K562 (cell line): ENCODE measurements around the gene PTPN7. TPM values are rescaled to one million over a fixed set of nuclear protein-coding genes. Genes with fewer than 3 reads are reported as not detected.
A peak's percentile ranks its signal among the peaks of the same experiment; 100 is the strongest.

Source experiments
- ATAC-seq: fragments of 200-7000 bp; cut with Tn5 transposase; 3 replicates; pipeline ENCODE4 v1.9.1; 2020; ENCODE audit warnings: moderate library complexity
- BruUV-seq: library from RNA; stranded (reverse); fragments of 400-500 nt; replicated peaks from 2 replicates; lab custom pipeline; 2021; lab: Mats Ljungman, UMichigan
- CTCF ChIA-PET: fragments of 300-600 bp; formaldehyde crosslinking; extraction: SDS; loops from one replicate; lab custom pipeline; 2021; ENCODE audit warnings: low intra/inter-chr PET ratio; lab: Yijun Ruan, JAX
- POLR2A ChIA-PET: fragments of 300-600, 350-650 bp; sonication (Branson Sonifier 250); formaldehyde crosslinking; extraction: SDS; loops from one replicate; lab custom pipeline; 2021; ENCODE audit warnings: antibody characterized with exemption, inconsistent platforms; lab: Yijun Ruan, JAX
- DNase-seq, 4 experiments: peaks; one replicate each; pipeline versions ENCODE4 v3.0.0 to v3.0.0-alpha.2; 2011 to 2018; ENCODE audit warnings: low spot score in 3 of 4, mixed read lengths in 3 of 4; ENCODE audit errors: extremely low read depth in 1 of 4
- FAIRE-seq: peaks from 2 replicates; lab custom pipeline; 2011; peaks lifted over from hg19 to GRCh38; lab: Jason Lieb, UNC
- H2AFZ ChIP-seq: 2 replicates; pipeline ENCODE4 v1.6.0; 2011; ENCODE audit warnings: low read depth, low read length, control low read depth, inconsistent platforms
- H3K27ac ChIP-seq: fragments of 200-600 bp; 3 replicates; pipeline ENCODE4 v1.8.0; 2011; ENCODE audit warnings: low read depth, mild to moderate bottlenecking, control low read depth, inconsistent platforms, low read length, moderate library complexity, mixed read lengths; ENCODE audit errors: extremely low read depth
- H3K27me3 ChIP-seq, 2 experiments: fragments of 300-600 bp in 1 of 2; 2 replicates in 1 of 2; 3 replicates in 1 of 2; pipeline versions ENCODE4 v1.6.0 to v1.8.0; 2011; ENCODE audit warnings: inconsistent platforms in 2 of 2, low read length in 2 of 2, mild to moderate bottlenecking in 1 of 2, mixed read lengths in 1 of 2, moderate library complexity in 1 of 2; ENCODE audit not compliant: control insufficient read depth in 2 of 2, insufficient read depth in 2 of 2
- H3K36me3 ChIP-seq: fragments of 300-600 bp; 3 replicates; pipeline ENCODE4 v1.8.0; 2011; ENCODE audit warnings: mild to moderate bottlenecking, low read length, inconsistent platforms; ENCODE audit not compliant: control insufficient read depth, insufficient read depth
- H3K4me1 ChIP-seq, 2 experiments: fragments of 200-600 bp in 1 of 2; replicated peaks in 1 of 2; 2 replicates in 1 of 2; 3 replicates in 1 of 2; pipeline versions ENCODE4 v1.5.1 to v1.8.0; 2011; ENCODE audit warnings: inconsistent platforms in 2 of 2, low read length in 2 of 2, mild to moderate bottlenecking in 1 of 2, mixed read lengths in 1 of 2, moderate library complexity in 1 of 2; ENCODE audit not compliant: control insufficient read depth in 2 of 2, insufficient read depth in 2 of 2
- H3K4me2 ChIP-seq: 2 replicates; pipeline ENCODE4 v1.6.1; 2011; ENCODE audit warnings: low read length, control low read depth, inconsistent platforms, mixed read lengths; ENCODE audit not compliant: insufficient read depth
- H3K4me3 ChIP-seq: fragments of 200-600 bp; sonication (generic), shearing (Covaris generic); 2 replicates; pipeline ENCODE4 v1.5.1; 2016; ENCODE audit warnings: control low read depth, inconsistent platforms
- H3K79me2 ChIP-seq: fragments of 200-600 bp; 3 replicates; pipeline ENCODE4 v1.8.0; 2011; ENCODE audit warnings: low read length, inconsistent platforms; ENCODE audit not compliant: control insufficient read depth, insufficient read depth
- H3K9ac ChIP-seq, 2 experiments: 2 replicates each; pipeline versions ENCODE4 v1.6.0 to v1.6.1; 2011; ENCODE audit warnings: low read depth in 2 of 2, low read length in 2 of 2, control low read depth in 1 of 2, inconsistent platforms in 1 of 2, mild to moderate bottlenecking in 1 of 2, mixed read lengths in 1 of 2; ENCODE audit not compliant: insufficient read depth in 1 of 2
- H3K9me1 ChIP-seq: one replicate; pipeline ENCODE4 v1.6.0; 2011; ENCODE audit warnings: inconsistent platforms, mild to moderate bottlenecking, low read length, moderate library complexity; ENCODE audit not compliant: control insufficient read depth, insufficient read depth
- H3K9me3 ChIP-seq: replicated peaks from 2 replicates; pipeline ENCODE4 v1.5.1; 2011; ENCODE audit warnings: low read depth, low read length, inconsistent platforms; ENCODE audit not compliant: control insufficient read depth, insufficient read depth
- H4K20me1 ChIP-seq: replicated peaks from 2 replicates; pipeline ENCODE4 v1.6.1; 2011; ENCODE audit warnings: low read length, inconsistent platforms, mixed read lengths; ENCODE audit not compliant: control insufficient read depth, insufficient read depth
- DIDO1 ChIP-seq: fragments of 450-650 bp; IDR thresholded peaks from 2 replicates; pipeline ENCODE4 v1.6.1; 2016; ENCODE audit warnings: low read depth, missing biosample characterization, missing genetic modification characterization
- E2F4 ChIP-seq: sonication (generic); formaldehyde crosslinking; IDR thresholded peaks from 2 replicates; pipeline ENCODE4 v1.8.0; 2022; ENCODE audit warnings: mild to moderate bottlenecking, low read depth, missing genetic modification reagents
- HDAC2 ChIP-seq: fragments of 450-650 bp; IDR thresholded peaks from 2 replicates; pipeline ENCODE4 v1.6.1; 2016; ENCODE audit warnings: mild to moderate bottlenecking
- HDAC6 ChIP-seq: IDR thresholded peaks from 2 replicates; pipeline ENCODE4 v1.6.1; 2012; ENCODE audit warnings: low read depth, mild to moderate bottlenecking, control low read depth, inconsistent platforms, low read length, moderate library complexity
- MEIS2 ChIP-seq: fragments of 450-650 bp; IDR thresholded peaks from 2 replicates; pipeline ENCODE4 v1.6.1; 2014; ENCODE audit warnings: mild to moderate bottlenecking; ENCODE audit not compliant: partially characterized antibody
- NR4A1 ChIP-seq, 2 experiments: fragments of 250-450 bp in 1 of 2; fragments of 450-650 bp in 1 of 2; sonication (Bioruptor Pico) in 1 of 2; IDR thresholded peaks; 2 replicates each; pipeline versions ENCODE4 v1.4.0 to v1.6.1; 2016 to 2020; ENCODE audit warnings: mild to moderate bottlenecking in 2 of 2, missing compliant biosample characterization in 1 of 2, missing genetic modification characterization in 1 of 2, moderate library complexity in 1 of 2
- STAT5A ChIP-seq: IDR thresholded peaks from 2 replicates; pipeline ENCODE4 v1.6.1; 2012; ENCODE audit warnings: low read length, inconsistent platforms, borderline replicate concordance
- TEAD4 ChIP-seq, 2 experiments: sonication (generic) in 1 of 2; formaldehyde crosslinking in 1 of 2; IDR thresholded peaks; 2 replicates each; pipeline versions ENCODE4 v1.6.1 to v1.8.0; 2012 to 2022; ENCODE audit warnings: borderline replicate concordance in 1 of 2, inconsistent platforms in 1 of 2, low read length in 1 of 2, mild to moderate bottlenecking in 1 of 2, missing genetic modification reagents in 1 of 2
- ZBTB12 ChIP-seq: fragments of 250-450 bp; sonication (Bioruptor Pico); IDR thresholded peaks from 2 replicates; pipeline ENCODE4 v1.4.0; 2020
- ZNF165 ChIP-seq: fragments of 250-450 bp; sonication (Bioruptor Pico); IDR thresholded peaks from 2 replicates; pipeline ENCODE4 v1.4.0; 2020; ENCODE audit warnings: borderline replicate concordance
- ZNF717 ChIP-seq: fragments of 250-450 bp; sonication (Bioruptor Pico); IDR thresholded peaks from 2 replicates; pipeline ENCODE4 v1.5.0; 2021
- WGBS: fragments of 100-300 bp; shearing (Covaris generic); methylation state at CpG from one replicate; pipeline ENCODE4 v1.1.6; 2016; ENCODE audit warnings: low coverage, mixed read lengths; ENCODE audit not compliant: insufficient coverage; ENCODE audit errors: missing lambda C conversion rate; 5-methylcytosine and 5-hydroxymethylcytosine counted together
- in situ Hi-C: fragments of 300-500 bp; cut with MboI; formaldehyde crosslinking; loops from 4 replicates; pipeline ENCODE4 v1.15.0; 2018; ENCODE audit warnings: inconsistent platforms, mixed read lengths
- intact Hi-C: fragments of 100-400 bp; cut with micrococcal nuclease; formaldehyde crosslinking; loops from 2 replicates; pipeline ENCODE4 v1.14.2; 2022
- polyA plus RNA-seq, 8 experiments: library from polyadenylated mRNA; depleted of rRNA in 4 of 8; stranded (reverse) in 5 of 8; unstranded in 3 of 8; fragments of >200 nt; fragmentation: Nextera tagmentation in 2 of 8; fragmentation: Illumina TruSeq in 1 of 8; extraction: Ambion mirVana in 2 of 8; extraction: Trizol in 1 of 8; gene quantifications; 2 replicates each; pipeline versions ENCODE4 v1.2.1 to v1.2.3, GENCODE V29; 2011 to 2014; ENCODE audit warnings: inconsistent platforms in 1 of 8, missing spikeins in 1 of 8
- total RNA-seq, 7 experiments: library from RNA; depleted of rRNA in 6 of 7; stranded (reverse); fragments of >200 nt in 6 of 7; fragmentation: Illumina TruSeq in 2 of 7; extraction: Trizol in 2 of 7; gene quantifications; 2 replicates each; pipeline versions ENCODE4 v1.2.1 to v1.2.3, GENCODE V29; 2011 to 2021; ENCODE audit warnings: low replicate concordance in 1 of 7

The PTPN7 gene
- total and polyA plus RNA-seq, 9 of the 15 experiments (the other 6 are each of a cell fraction or from before 2014, with no cell fraction given) = 18.7 to 144 (median 120) TPM

DNA sequence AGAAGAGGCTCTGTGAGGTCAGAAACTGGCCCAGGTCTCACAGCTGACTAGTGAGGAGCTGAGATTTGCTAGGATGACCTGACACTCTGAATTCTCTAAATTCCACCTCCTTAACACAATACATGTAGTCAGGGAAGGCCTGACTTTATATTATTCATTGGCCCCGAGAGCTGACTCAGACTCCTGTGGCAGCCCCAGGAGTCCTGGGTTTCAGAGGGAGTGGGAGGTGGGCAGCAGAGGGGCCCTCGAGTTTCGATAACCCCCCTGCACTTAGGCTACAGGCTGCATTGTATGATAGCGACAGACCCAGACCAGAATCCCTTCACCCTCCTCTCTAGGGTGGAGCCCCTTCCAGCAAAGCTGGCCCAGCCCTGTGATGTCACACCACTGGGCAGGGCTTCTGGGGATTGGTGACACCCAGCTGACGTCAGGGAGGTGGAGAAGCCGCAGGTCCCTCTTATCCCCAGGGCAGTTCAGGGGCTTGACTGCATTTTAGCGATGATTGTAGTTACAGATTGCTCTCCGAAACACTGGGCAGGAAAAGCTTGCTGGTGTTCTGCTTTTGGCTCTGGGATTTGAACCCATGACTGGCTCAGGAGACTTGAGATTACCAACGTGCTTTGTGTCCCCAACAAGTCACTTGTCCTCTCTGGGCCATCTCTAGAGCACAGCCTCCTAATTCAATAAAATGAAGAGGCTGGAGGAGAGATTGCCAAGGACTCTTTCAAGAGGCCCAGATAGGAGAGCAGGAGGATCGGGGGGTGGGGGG, 54.6 kb downstream of the PTPN7 start:
- no peaks in the 10 kb centered on the region for H3K9me1 ChIP-seq
- peak overlapping the region; percentile 60 for H3K27ac ChIP-seq
- POLR2A ChIA-PET = interaction anchor here (0.6 to 1.9 kb wide), 11 partner anchors 12 to 456 kb away, joined by 3 to 10 read pairs (median 4); partner anchors contain the start of gene TIMM17A
- FAIRE-seq (peak; percentile 90), DNase-seq (peak; percentile 89 to 97 (median 94)), ATAC-seq (peak; percentile 96)
- H3K4me2 ChIP-seq = peak overlapping the region; percentile 79
- H3K4me3 ChIP-seq = peak overlapping the region; percentile 3; the same call in 1 of the 2 replicates
- intact Hi-C loops = no loop called here
- WGBS = 1% methylated on average over 10 of the region's 10 CpGs
- no peaks in the 10 kb centered on the region for H3K9me3 ChIP-seq
- H3K27me3 ChIP-seq = no peaks in the 10 kb centered on the region
- no peaks in the 10 kb centered on the region for H3K36me3 ChIP-seq
- H4K20me1 ChIP-seq = no peaks in the 10 kb centered on the region
- peak overlapping the region; percentile 38 to 46; a peak in 3 of 4 replicates for H3K9ac ChIP-seq
- peak overlapping the region; percentile 73 for H2AFZ ChIP-seq
- in situ Hi-C loops = no loop called here
- peaks cover 28 to 36% of the 10 kb centered on the region in 2 experiments for H3K4me1 ChIP-seq
- BruUV-seq = no TSS peak
- H3K79me2 ChIP-seq = no peaks in the 10 kb centered on the region
- CTCF ChIA-PET = no interaction called here
- peak; percentile 29 for TF ChIP-seq MEIS2
- no peak for TF ChIP-seq STAT5A
- no peak for TF ChIP-seq E2F4 (CRISPR knock-in tag)
- TF ChIP-seq DIDO1 (tag) = no peak
- peak; percentile 40; the same call in 1 of the 2 replicates for TF ChIP-seq TEAD4 (IDR thresholded peaks at IDR 0.05; ENCODE audit: low read length)
- no peak for TF ChIP-seq TEAD4 (CRISPR knock-in tag; IDR thresholded peaks at IDR 0.05; ENCODE audit: borderline replicate concordance)
- TF ChIP-seq ZBTB12 (CRISPR knock-in tag) = peak; percentile 67
- TF ChIP-seq ZNF717 (CRISPR knock-in tag) = no peak
- TF ChIP-seq NR4A1 (CRISPR knock-in tag; IDR thresholded peaks at IDR 0.05) = no peak
- no peak for TF ChIP-seq NR4A1 (tag; IDR thresholded peaks at IDR 0.05)
- no peak for TF ChIP-seq HDAC6
- TF ChIP-seq ZNF165 (CRISPR knock-in tag) = no peak
- TF ChIP-seq HDAC2 = peak; percentile 83; the same call in 1 of the 2 replicates
